Measurements from ENCODE around the gene PARK7.
"Not testable (repeated sequence)": the region's sequence is repeated elsewhere in the genome, so short reads cannot be mapped to it uniquely, and the experiment has no call there.

PARK7 gene

GRCh38 chr1:7961216-7962013 is at the start of gene PARK7:
Gene PARK7 (plus strand): TSS chr1:7961711. CDS start chr1:7962786, 1,075 bp downstream.
- H3K4me1 ChIP-seq (ENCODE audit: insufficient read depth, low read length): peaks cover 27% of the 10 kb centered on the region
- peak within 1 kb of the TSS; percentile 97 for H3K27ac ChIP-seq (ENCODE audit: low read depth, low read length)
- peak within 1 kb of the TSS; percentile 73 to 74 for H3K4me3 ChIP-seq (ENCODE audit: low read depth in 1 of 2, low read length in 2 of 2)
- H3K9me3 ChIP-seq (ENCODE audit: low read length): no peaks in the 10 kb centered on the region
- H3K27me3 ChIP-seq (ENCODE audit: control insufficient read depth in 1 of 2, insufficient read depth in 2 of 2, low read length in 2 of 2): no peaks in the 10 kb centered on the region
- peaks cover 32% of the 10 kb centered on the region for H3K36me3 ChIP-seq (ENCODE audit: insufficient read depth, low read length)
- peak within 1 kb of the TSS; percentile 93 for H3K9ac ChIP-seq (ENCODE audit: low read length)

GRCh38 chr1:7912145-7912544 is 49.4 kb upstream of the PARK7 start:
- no peaks in the 10 kb centered on the region for H3K9me3 ChIP-seq (ENCODE audit: low read length)
- H3K36me3 ChIP-seq (ENCODE audit: insufficient read depth, low read length): no peaks in the 10 kb centered on the region
- no peaks in the 10 kb centered on the region for H3K4me1 ChIP-seq (ENCODE audit: insufficient read depth, low read length)
- no peaks in the 10 kb centered on the region for H3K27me3 ChIP-seq (ENCODE audit: control insufficient read depth in 1 of 2, insufficient read depth in 2 of 2, low read length in 2 of 2)
- H3K4me3 ChIP-seq (ENCODE audit: low read depth in 1 of 2, low read length in 2 of 2): no peak overlapping the region
- no peak overlapping the region for H3K9ac ChIP-seq (ENCODE audit: low read length)
- H3K27ac ChIP-seq (ENCODE audit: low read depth, low read length): no peak overlapping the region

GRCh38 chr1:7912743-7913557 is 48.6 kb upstream of the PARK7 start:
- no peak overlapping the region for H3K27ac ChIP-seq (ENCODE audit: low read depth, low read length)
- no peaks in the 10 kb centered on the region for H3K9me3 ChIP-seq (ENCODE audit: low read length)
- H3K4me3 ChIP-seq (ENCODE audit: low read depth in 1 of 2, low read length in 2 of 2): no peak overlapping the region

GRCh38 chr1:7915826-7916500 is 45.5 kb upstream of the PARK7 start:
- H3K9ac ChIP-seq (ENCODE audit: low read length): no peak overlapping the region
- H3K4me3 ChIP-seq (ENCODE audit: low read depth in 1 of 2, low read length in 2 of 2): no peak overlapping the region
- no peaks in the 10 kb centered on the region for H3K27me3 ChIP-seq (ENCODE audit: control insufficient read depth in 1 of 2, insufficient read depth in 2 of 2, low read length in 2 of 2)
- no peaks in the 10 kb centered on the region for H3K4me1 ChIP-seq (ENCODE audit: insufficient read depth, low read length)
- H3K9me3 ChIP-seq (ENCODE audit: low read length): no peaks in the 10 kb centered on the region
- H3K27ac ChIP-seq (ENCODE audit: low read depth, low read length): no peak overlapping the region
- H3K36me3 ChIP-seq (ENCODE audit: insufficient read depth, low read length): no peaks in the 10 kb centered on the region

More at GRCh38 chr1:7912743-7913557, 48.6 kb upstream of the PARK7 start:
- Histone ChIP-seq H3K36me3 (ENCODE audit: insufficient read depth, low read length) (no peaks in the 10 kb centered on the region), H3K4me1 (ENCODE audit: insufficient read depth, low read length) (no peaks in the 10 kb centered on the region), H3K9ac (ENCODE audit: low read length) (no peak overlapping the region), H3K27me3 (ENCODE audit: control insufficient read depth in 1 of 2, insufficient read depth in 2 of 2, low read length in 2 of 2) (no peaks in the 10 kb centered on the region)

GRCh38 chr1:7916501-7916830 is 45.0 kb upstream of the PARK7 start:
- no peaks in the 10 kb centered on the region for H3K27me3 ChIP-seq (ENCODE audit: control insufficient read depth in 1 of 2, insufficient read depth in 2 of 2, low read length in 2 of 2)
- no peaks in the 10 kb centered on the region for H3K9me3 ChIP-seq (ENCODE audit: low read length)
- H3K27ac ChIP-seq (ENCODE audit: low read depth, low read length): no peak overlapping the region
- H3K4me1 ChIP-seq (ENCODE audit: insufficient read depth, low read length): no peaks in the 10 kb centered on the region
- no peak overlapping the region for H3K9ac ChIP-seq (ENCODE audit: low read length)
- H3K36me3 ChIP-seq (ENCODE audit: insufficient read depth, low read length): no peaks in the 10 kb centered on the region
- H3K4me3 ChIP-seq (ENCODE audit: low read depth in 1 of 2, low read length in 2 of 2): no peak overlapping the region

- H3K9ac ChIP-seq (ENCODE audit: low read length); H3K9me3 ChIP-seq (ENCODE audit: low read length); H3K27ac ChIP-seq (ENCODE audit: low read depth, low read length); H3K4me3 ChIP-seq (ENCODE audit: low read depth in 1 of 2, low read length in 2 of 2); H3K36me3 ChIP-seq (ENCODE audit: insufficient read depth, low read length); H3K4me1 ChIP-seq (ENCODE audit: insufficient read depth, low read length); H3K27me3 ChIP-seq (ENCODE audit: control insufficient read depth in 1 of 2, insufficient read depth in 2 of 2, low read length in 2 of 2): not testable (repeated sequence)
Measured at GRCh38 chr1:7917971-7918370, 43.5 kb upstream of the PARK7 start.

GRCh38 chr1:7919880-7920279 is 41.6 kb upstream of the PARK7 start:
- no peak overlapping the region for H3K9ac ChIP-seq (ENCODE audit: low read length)

GRCh38 chr1:7921796-7922195 is 39.7 kb upstream of the PARK7 start:
- no peak overlapping the region for H3K4me3 ChIP-seq (ENCODE audit: low read depth in 1 of 2, low read length in 2 of 2)
- H3K4me1 ChIP-seq (ENCODE audit: insufficient read depth, low read length): no peaks in the 10 kb centered on the region
- no peaks in the 10 kb centered on the region for H3K36me3 ChIP-seq (ENCODE audit: insufficient read depth, low read length)
- H3K27me3 ChIP-seq (ENCODE audit: control insufficient read depth in 1 of 2, insufficient read depth in 2 of 2, low read length in 2 of 2): no peaks in the 10 kb centered on the region
- H3K27ac ChIP-seq (ENCODE audit: low read depth, low read length): no peak overlapping the region
- no peaks in the 10 kb centered on the region for H3K9me3 ChIP-seq (ENCODE audit: low read length)
- no peak overlapping the region for H3K9ac ChIP-seq (ENCODE audit: low read length)

More at GRCh38 chr1:7919880-7920279, 41.6 kb upstream of the PARK7 start:
- no peak overlapping the region for H3K27ac ChIP-seq (ENCODE audit: low read depth, low read length)
- no peaks in the 10 kb centered on the region for H3K36me3 ChIP-seq (ENCODE audit: insufficient read depth, low read length)
- no peaks in the 10 kb centered on the region for H3K9me3 ChIP-seq (ENCODE audit: low read length)
- H3K4me1 ChIP-seq (ENCODE audit: insufficient read depth, low read length): no peaks in the 10 kb centered on the region
- no peaks in the 10 kb centered on the region for H3K27me3 ChIP-seq (ENCODE audit: control insufficient read depth in 1 of 2, insufficient read depth in 2 of 2, low read length in 2 of 2)
- no peak overlapping the region for H3K4me3 ChIP-seq (ENCODE audit: low read depth in 1 of 2, low read length in 2 of 2)

- Histone ChIP-seq H3K4me1 (ENCODE audit: insufficient read depth, low read length) (no peaks in the 10 kb centered on the region), H3K27ac (ENCODE audit: low read depth, low read length) (no peak overlapping the region), H3K9me3 (ENCODE audit: low read length) (no peaks in the 10 kb centered on the region), H3K27me3 (ENCODE audit: control insufficient read depth in 1 of 2, insufficient read depth in 2 of 2, low read length in 2 of 2) (no peaks in the 10 kb centered on the region), H3K9ac (ENCODE audit: low read length) (no peak overlapping the region), H3K36me3 (ENCODE audit: insufficient read depth, low read length) (no peaks in the 10 kb centered on the region), H3K4me3 (ENCODE audit: low read depth in 1 of 2, low read length in 2 of 2) (no peak overlapping the region)
Measured at GRCh38 chr1:7922301-7922700, 39.2 kb upstream of the PARK7 start.

- H3K27me3 ChIP-seq (ENCODE audit: control insufficient read depth in 1 of 2, insufficient read depth in 2 of 2, low read length in 2 of 2); H3K27ac ChIP-seq (ENCODE audit: low read depth, low read length); H3K4me3 ChIP-seq (ENCODE audit: low read depth in 1 of 2, low read length in 2 of 2); H3K4me1 ChIP-seq (ENCODE audit: insufficient read depth, low read length); H3K9ac ChIP-seq (ENCODE audit: low read length); H3K9me3 ChIP-seq (ENCODE audit: low read length); H3K36me3 ChIP-seq (ENCODE audit: insufficient read depth, low read length): not testable (repeated sequence)
Measured at GRCh38 chr1:7927061-7927460, 34.5 kb upstream of the PARK7 start.

- Histone ChIP-seq H3K4me1 (ENCODE audit: insufficient read depth, low read length) (no peaks in the 10 kb centered on the region), H3K27me3 (ENCODE audit: control insufficient read depth in 1 of 2, insufficient read depth in 2 of 2, low read length in 2 of 2) (peaks cover 0 to 9% of the 10 kb centered on the region in 2 donors), H3K9ac (ENCODE audit: low read length) (no peak overlapping the region), H3K27ac (ENCODE audit: low read depth, low read length) (no peak overlapping the region), H3K4me3 (ENCODE audit: low read depth in 1 of 2, low read length in 2 of 2) (no peak overlapping the region), H3K9me3 (ENCODE audit: low read length) (no peaks in the 10 kb centered on the region), H3K36me3 (ENCODE audit: insufficient read depth, low read length) (no peaks in the 10 kb centered on the region)
Measured at GRCh38 chr1:7928247-7928646, 33.3 kb upstream of the PARK7 start.

All from muscle layer of colon (tissue), 2 donors.